ENCODE measurements around the gene SLC16A4.

The SLC16A4 gene

GRCh38 chr1:110356379-110356778 is 34.4 kb downstream of the SLC16A4 start:
- no peak for DNase-seq (ENCODE audit: low read depth)

- DNase-seq (ENCODE audit: low read depth), result no peak
Observed at GRCh38 chr1:110355321-110355720, 35.5 kb downstream of the SLC16A4 start.

GRCh38 chr1:110350360-110350759 is 40.5 kb downstream of the SLC16A4 start:
- no peak for DNase-seq (ENCODE audit: low read depth)

GRCh38 chr1:110348771-110349170 is 42.1 kb downstream of the SLC16A4 start:
- DNase-seq (ENCODE audit: low read depth), result no peak

- DNase-seq (ENCODE audit: low read depth), result no peak
Observed at GRCh38 chr1:110348050-110348449, 42.8 kb downstream of the SLC16A4 start.

- DNase-seq (ENCODE audit: low read depth), result no peak
Observed at GRCh38 chr1:110347182-110347893, 43.5 kb downstream of the SLC16A4 start.

- DNase-seq (ENCODE audit: low read depth), result no peak
Observed at GRCh38 chr1:110346690-110347089, 44.1 kb downstream of the SLC16A4 start.

GRCh38 chr1:110345480-110345879 is 45.3 kb downstream of the SLC16A4 start:
- DNase-seq (ENCODE audit: low read depth), result no peak

GRCh38 chr1:110344152-110344551 is 46.7 kb downstream of the SLC16A4 start:
- DNase-seq (ENCODE audit: low read depth), result no peak

- no peak for DNase-seq (ENCODE audit: low read depth)
Observed at GRCh38 chr1:110343249-110343648, 47.6 kb downstream of the SLC16A4 start.

- no peak for DNase-seq (ENCODE audit: low read depth)
Observed at GRCh38 chr1:110341872-110342331, 48.9 kb downstream of the SLC16A4 start.

GRCh38 chr1:110341146-110341871 is 49.5 kb downstream of the SLC16A4 start:
- DNase-seq (ENCODE audit: low read depth), result no peak

GRCh38 chr1:110340207-110340468 is 50.7 kb downstream of the SLC16A4 start:
- DNase-seq (ENCODE audit: low read depth), result no peak

GRCh38 chr1:110339407-110340206 is 51.2 kb downstream of the SLC16A4 start:
- no peak for DNase-seq (ENCODE audit: low read depth)

- DNase-seq (ENCODE audit: low read depth), result peak; percentile 100
Observed at GRCh38 chr1:110338886-110339406, 51.9 kb downstream of the SLC16A4 start, which contains the start of gene RBM15. RBM15 (plus strand) TSS chr1:110339377; CDS start chr1:110339406, 29 bp downstream.

- DNase-seq (ENCODE audit: low read depth), result no peak
Observed at GRCh38 chr1:110338309-110338885, 52.4 kb downstream of the SLC16A4 start.

GRCh38 chr1:110337704-110338308 is 53.0 kb downstream of the SLC16A4 start:
- no peak for DNase-seq (ENCODE audit: low read depth)

- no peak for DNase-seq (ENCODE audit: low read depth)
Observed at GRCh38 chr1:110336300-110337039, 54.4 kb downstream of the SLC16A4 start.

GRCh38 chr1:110335265-110335664 is 55.6 kb downstream of the SLC16A4 start:
- no peak for DNase-seq (ENCODE audit: low read depth)

GRCh38 chr1:110328700-110329099 is 62.1 kb downstream of the SLC16A4 start:
- DNase-seq (ENCODE audit: low read depth), result no peak

- DNase-seq (ENCODE audit: low read depth), result no peak
Observed at GRCh38 chr1:110328274-110328673, 62.6 kb downstream of the SLC16A4 start.
